NCI-H82 (cell line): Measurements from ENCODE around the gene GTF2I.
"Not testable (repeated sequence)": the region's sequence is repeated elsewhere in the genome, so short reads cannot be mapped to it uniquely, and the experiment has no call there.

ENCODE experiments used
- DNase-seq: peaks from one replicate; lab custom pipeline; 2025; lab: John Stamatoyannopoulos, UW

Gene GTF2I

DNA sequence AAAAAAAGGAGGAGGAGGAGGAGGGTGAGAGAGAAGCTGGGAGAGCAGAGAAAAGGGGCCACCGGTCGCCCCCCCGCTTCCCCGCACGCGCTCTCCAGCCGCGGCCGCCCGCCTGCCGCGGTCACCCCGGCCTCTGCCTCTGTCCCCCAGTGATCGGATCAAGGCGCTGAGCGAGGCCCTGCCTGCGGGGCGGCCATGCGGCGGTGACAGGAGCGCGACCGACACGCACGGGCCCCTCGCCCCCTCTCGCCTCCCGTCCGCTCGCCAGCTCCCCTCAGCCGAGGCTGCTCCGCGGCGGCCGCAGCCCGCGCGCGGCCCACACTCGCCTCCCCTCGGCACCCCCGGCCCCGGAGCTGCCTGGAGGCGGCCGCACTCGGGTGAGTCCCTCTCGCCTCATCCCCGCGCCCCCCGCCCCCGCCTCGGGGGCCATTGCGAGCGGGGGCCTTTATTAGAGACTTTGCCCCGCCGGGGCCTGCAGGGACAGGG lies at the start of gene GTF2I:
GTF2I (plus strand) TSS at position 27 of the 486 bp plus-strand sequence. CDS start 31,411 bp downstream, outside the sequence.
- DNase-seq, result no peak

- DNase-seq, result peak; percentile 18
These were observed 45.3 kb upstream of the GTF2I start for GRCh38 chr7:74612015-74612829.

DNA sequence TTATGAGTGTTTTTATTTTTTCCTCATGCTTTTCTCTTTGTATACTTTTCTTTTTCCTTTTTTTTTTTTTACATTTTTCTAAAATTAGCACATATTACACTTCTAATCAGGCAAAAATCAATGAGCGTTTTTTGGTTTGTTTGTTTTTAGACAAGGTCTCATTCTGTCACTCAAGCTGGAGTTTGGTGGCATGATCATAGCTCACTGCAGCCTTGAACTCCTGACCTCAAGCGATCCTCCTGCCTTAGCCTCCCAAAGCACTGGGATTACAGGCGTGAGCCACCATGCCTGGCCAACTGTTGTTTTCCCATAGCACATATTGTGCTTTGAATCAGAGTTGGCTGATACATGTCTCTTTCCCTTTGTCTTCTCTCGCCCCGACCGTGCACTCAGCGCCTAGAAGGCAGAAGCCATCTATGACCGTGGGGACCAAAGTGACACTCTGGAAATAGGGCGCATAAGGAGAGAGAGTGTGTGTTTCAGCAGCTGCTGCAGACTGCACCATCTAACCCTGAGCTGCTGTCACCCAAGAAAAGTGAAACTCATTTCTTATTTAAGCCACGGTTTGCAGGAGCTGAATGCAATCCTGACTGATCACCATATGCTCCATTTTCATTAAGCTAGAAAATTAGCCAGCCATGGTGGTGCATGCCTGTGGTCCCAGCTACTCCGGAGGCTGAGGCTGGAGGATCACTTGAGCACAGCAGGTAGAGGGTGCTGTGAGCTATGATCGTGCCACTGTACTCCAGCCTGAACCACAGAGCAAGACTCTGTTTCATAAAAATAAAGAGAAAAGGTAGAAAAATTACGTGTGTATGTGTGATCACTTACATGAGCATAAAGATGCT lies 41.4 kb upstream of the GTF2I start:
- DNase-seq, result peak; percentile 76

GRCh38 chr7:74617180-74617744 lies 40.3 kb upstream of the GTF2I start:
- DNase-seq, result peak; percentile 28

GRCh38 chr7:74619235-74619860 lies 38.2 kb upstream of the GTF2I start:
- peak; percentile 71 for DNase-seq

DNA sequence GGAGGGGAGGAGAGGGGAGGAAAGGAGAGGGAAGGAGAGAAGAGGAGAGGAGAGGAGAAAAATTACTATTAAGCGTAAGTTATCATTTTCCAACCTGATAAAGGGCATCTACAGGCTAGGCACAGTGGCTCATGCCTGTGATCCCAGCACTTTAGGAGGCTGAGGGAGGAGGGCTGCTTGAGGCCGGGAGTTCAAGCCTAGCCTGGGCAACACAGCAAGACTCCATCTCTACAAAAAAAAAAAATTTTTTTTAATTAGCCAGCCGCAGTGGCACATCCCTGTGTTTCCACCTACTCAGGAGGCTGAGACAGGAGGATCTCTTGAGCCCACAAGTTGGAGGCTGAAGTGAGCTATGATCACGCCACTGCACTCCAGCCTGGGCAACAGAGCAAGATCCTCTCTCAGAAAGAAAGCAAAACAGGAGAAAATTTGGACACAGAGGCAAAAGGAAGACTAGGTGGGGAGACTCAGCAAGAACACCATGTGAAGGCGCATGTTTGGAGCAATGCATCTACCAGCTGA lies 35.2 kb upstream of the GTF2I start:
- no peak for DNase-seq

GRCh38 chr7:74623135-74623534 lies 34.4 kb upstream of the GTF2I start:
- no peak for DNase-seq

DNA sequence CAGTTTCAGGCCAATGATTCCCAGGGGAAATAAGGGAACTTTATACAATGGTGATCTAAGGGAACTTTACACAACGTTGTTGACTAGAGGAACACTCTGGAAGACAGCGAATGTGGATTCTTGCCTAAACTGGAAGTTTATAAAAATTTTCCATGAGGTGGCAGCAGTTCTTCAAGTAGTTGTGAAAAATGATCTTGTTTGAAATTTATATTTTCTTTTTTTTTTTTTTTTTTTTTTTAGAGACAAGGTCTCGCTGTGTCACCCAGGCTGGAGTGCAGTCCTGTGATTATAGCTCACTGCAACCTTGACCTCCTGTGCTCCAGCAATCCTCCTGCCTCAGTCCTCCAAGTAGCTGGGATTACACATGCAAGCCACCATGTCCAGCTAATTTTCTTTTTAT lies 32.1 kb upstream of the GTF2I start:
- DNase-seq, result no peak

GRCh38 chr7:74627661-74628411 lies 29.7 kb upstream of the GTF2I start:
- DNase-seq, result peak; percentile 99

- no peak for DNase-seq
These were observed 25.0 kb upstream of the GTF2I start for GRCh38 chr7:74632505-74632904.

- no peak for DNase-seq
These were observed 24.0 kb upstream of the GTF2I start for GRCh38 chr7:74633451-74633921.

GRCh38 chr7:74637745-74638144 lies 19.8 kb upstream of the GTF2I start:
- no peak for DNase-seq

GRCh38 chr7:74650055-74650454 lies 7.5 kb upstream of the GTF2I start:
- not testable (repeated sequence) for DNase-seq

DNA sequence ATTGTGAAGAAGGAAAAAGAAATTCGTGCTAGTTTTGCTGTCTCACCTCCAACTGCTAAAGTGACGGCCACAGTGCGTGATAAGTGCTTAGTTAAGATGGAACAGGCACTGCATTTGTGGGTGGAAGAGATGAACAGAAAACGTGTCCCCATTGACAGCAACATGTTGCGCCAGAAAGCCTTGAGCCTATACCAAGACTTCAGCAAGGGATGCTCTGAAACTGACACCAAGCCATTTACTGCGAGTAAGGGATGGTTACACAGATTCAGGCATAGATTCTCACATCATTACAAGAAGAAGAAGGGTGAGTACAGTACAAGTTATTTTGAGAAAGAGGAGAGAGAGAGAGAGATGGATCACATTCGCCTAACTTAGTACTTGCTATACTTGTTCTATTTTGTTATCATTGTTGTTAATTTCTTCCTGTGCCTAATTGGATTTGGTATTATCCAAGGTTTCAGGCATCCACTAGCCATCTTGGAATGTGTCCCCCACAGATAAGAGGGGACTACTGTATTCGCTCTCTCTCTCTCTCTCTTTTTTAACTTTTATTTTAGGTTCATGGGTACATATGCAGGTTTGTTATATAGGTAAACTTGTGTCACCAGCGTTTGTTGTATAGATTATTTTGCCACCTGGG lies 6.9 kb upstream of the GTF2I start:
- DNase-seq, result peak; percentile 55

DNA sequence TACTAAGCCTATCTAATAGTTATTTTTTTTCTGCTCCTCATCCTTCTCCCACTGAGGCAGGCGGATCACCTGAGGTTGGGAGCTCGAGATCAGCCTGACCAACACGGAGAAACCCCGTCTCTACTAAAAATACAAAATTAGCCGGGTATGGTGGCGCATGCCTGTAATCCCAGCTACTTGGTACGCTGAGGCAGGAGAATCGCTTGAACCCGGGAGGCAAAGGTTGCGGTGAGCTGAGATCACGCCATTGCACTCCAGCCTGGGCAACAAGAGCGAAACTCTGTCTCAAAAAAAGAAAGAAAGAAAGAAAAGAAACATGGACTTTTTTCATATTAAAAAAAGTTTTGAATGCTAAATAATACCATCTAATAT lies 6.4 kb upstream of the GTF2I start:
- DNase-seq, result not testable (repeated sequence)

- no peak for DNase-seq
These were observed 3.8 kb upstream of the GTF2I start for GRCh38 chr7:74653686-74654181.

GRCh38 chr7:74654811-74655210 lies 2.7 kb upstream of the GTF2I start:
- DNase-seq, result no peak

GRCh38 chr7:74655324-74655723 lies 2.2 kb upstream of the GTF2I start:
- DNase-seq, result no peak

DNA sequence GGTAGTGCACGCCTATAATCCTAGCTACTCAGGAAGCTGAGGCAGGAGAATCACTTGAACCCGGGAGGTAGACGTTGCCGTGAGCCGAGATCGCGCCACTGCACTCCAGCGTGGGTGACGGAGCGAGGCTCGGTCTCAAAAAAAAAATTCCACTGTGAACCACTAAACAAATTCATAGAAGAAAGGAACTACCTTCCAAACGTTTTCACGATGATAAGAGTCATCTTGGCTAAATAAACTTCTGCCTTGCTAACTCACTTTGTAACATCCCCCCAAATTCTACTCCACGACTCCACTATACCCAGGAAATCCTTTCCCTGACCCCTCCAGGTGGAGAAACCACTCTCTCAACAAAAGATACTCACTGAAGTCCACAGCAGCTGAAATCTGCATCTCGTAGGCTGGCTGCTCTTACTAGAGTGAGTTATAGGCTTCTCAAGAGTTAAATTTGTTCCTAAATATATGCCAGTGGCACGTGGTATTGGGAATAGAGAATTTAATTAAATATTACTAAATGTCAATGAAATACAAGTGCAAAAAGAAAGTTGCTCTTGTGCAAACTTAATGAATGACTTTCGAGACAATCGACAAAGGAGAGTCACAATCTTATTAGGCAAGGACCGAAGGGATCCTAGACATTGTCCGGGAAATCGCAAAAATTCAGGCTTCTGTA lies 1.6 kb upstream of the GTF2I start:
- DNase-seq, result peak; percentile 46

DNA sequence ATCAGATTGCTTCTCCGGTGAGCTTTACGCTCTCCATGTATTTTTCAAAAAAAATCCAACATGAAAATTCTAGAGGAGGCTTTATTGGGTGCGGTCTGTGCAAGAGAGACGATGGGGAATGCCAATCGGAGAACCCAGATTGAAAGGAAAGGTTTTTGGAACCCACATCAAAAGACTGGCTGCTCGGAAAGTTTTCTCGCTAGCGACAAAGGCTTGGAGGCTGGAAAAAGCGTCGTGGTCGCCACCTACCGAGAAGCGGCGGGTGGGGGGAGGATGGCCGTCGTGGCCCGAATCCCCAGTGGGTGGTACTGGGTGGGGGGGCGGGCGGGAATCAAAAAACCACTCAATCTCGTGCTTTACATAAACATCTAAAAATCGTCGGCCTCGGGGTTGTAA lies 1.1 kb upstream of the GTF2I start:
- DNase-seq, result peak; percentile 81
